Measurements from ENCODE around the gene MITF. TPM values are rescaled to one million over a fixed set of nuclear protein-coding genes. Genes with fewer than 3 reads are reported as not detected.

The MITF gene
- total and polyA plus RNA-seq, 8 donors = 1.8 to 9.7 (median 5.5) TPM

- intact Hi-C loops (cut with DNase I) = no loop called here
- no peak for FAIRE-seq
- no peak overlapping the region for H3K4me3 ChIP-seq
- no peak overlapping the region for H3K27ac ChIP-seq
- H3K9me3 ChIP-seq = no peaks in the 10 kb centered on the region
- no peaks in the 10 kb centered on the region for H3K36me3 ChIP-seq
- no peak for DNase-seq
- H3K27me3 ChIP-seq = no peaks in the 10 kb centered on the region
- TF ChIP-seq, protein P1, sequence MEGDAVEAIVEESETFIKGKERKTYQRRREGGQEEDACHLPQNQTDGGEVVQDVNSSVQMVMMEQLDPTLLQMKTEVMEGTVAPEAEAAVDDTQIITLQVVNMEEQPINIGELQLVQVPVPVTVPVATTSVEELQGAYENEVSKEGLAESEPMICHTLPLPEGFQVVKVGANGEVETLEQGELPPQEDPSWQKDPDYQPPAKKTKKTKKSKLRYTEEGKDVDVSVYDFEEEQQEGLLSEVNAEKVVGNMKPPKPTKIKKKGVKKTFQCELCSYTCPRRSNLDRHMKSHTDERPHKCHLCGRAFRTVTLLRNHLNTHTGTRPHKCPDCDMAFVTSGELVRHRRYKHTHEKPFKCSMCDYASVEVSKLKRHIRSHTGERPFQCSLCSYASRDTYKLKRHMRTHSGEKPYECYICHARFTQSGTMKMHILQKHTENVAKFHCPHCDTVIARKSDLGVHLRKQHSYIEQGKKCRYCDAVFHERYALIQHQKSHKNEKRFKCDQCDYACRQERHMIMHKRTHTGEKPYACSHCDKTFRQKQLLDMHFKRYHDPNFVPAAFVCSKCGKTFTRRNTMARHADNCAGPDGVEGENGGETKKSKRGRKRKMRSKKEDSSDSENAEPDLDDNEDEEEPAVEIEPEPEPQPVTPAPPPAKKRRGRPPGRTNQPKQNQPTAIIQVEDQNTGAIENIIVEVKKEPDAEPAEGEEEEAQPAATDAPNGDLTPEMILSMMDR (IDR thresholded peaks at IDR 0.05) = no peak
- peaks cover 8 to 14% (median 12%) of the 10 kb centered on the region in 3 donors for H3K4me1 ChIP-seq
- WGBS, 2 donors = 96 to 98% methylated on average over 14 of the region's 14 CpGs
- no peak for ATAC-seq
These were observed 139.8 kb downstream of the MITF start for GRCh38 chr3:69879051-69879450.

GRCh38 chr3:69880069-69880640 is 140.9 kb downstream of the MITF start:
- Histone ChIP-seq H3K27me3 (no peaks in the 10 kb centered on the region), H3K9me3 (no peaks in the 10 kb centered on the region), H3K27ac (no peak overlapping the region), H3K4me1 (peaks cover 8 to 14% (median 14%) of the 10 kb centered on the region in 3 donors), H3K36me3 (no peaks in the 10 kb centered on the region), H3K4me3 (no peak overlapping the region)
- ATAC-seq (peak in 1 of 4 donors; percentile 20), FAIRE-seq (no peak), DNase-seq (no peak)
- intact Hi-C loops (cut with DNase I) = no loop called here
- TF ChIP-seq, protein P1 (IDR thresholded peaks at IDR 0.05) = no peak
- WGBS, 2 donors = 79 to 80% methylated on average over 4 of the region's 4 CpGs

GRCh38 chr3:69881051-69881450 is 141.8 kb downstream of the MITF start:
- Histone ChIP-seq H3K27ac (no peak overlapping the region), H3K4me3 (no peak overlapping the region), H3K27me3 (no peaks in the 10 kb centered on the region), H3K9me3 (no peaks in the 10 kb centered on the region), H3K36me3 (no peaks in the 10 kb centered on the region), H3K4me1 (peaks cover 8 to 14% (median 14%) of the 10 kb centered on the region in 3 donors)
- TF ChIP-seq, protein P1 (IDR thresholded peaks at IDR 0.05) = no peak
- FAIRE-seq = no peak
- WGBS, 2 donors = 45 to 51% methylated on average over 1 of the region's 1 CpG
- DNase-seq = no peak
- intact Hi-C loops (cut with DNase I) = no loop called here
- ATAC-seq = no peak

DNA sequence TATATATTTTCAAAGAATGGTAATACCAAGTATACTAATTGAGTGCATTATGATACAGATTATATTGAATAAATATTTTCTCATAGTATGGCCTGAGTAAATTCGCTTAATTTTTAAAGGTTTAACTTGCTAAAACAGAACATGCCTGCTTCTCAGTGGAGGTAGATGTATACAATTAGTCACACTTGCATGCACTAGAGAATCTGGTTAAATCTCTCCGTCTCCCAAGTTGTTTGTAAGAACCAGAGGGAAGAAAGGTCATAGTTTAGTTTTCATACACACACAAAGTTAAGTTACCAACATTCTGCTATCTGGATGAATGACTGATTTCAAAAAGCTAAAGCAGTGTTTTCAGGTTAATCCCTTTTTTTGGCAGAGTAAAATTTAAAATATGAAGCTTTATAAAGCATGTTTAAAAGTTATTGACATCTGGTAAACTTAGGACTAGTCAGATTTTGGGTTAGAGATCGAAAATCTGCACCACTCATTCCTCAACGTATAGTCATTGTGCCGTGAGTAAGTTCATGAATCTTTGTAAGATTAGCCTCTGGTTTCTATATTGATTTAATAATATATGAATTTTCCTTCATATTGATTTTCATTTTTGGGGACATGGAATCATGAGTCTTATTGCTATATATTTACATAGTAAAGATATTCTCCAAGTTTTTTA is 142.6 kb downstream of the MITF start:
- no peak for ATAC-seq
- intact Hi-C loops (cut with DNase I) = no loop called here
- no peak overlapping the region for H3K27ac ChIP-seq
- DNase-seq = no peak
- H3K4me3 ChIP-seq = no peak overlapping the region
- TF ChIP-seq, protein P1 (IDR thresholded peaks at IDR 0.05) = no peak
- no peaks in the 10 kb centered on the region for H3K9me3 ChIP-seq
- H3K4me1 ChIP-seq = peaks cover 8 to 14% (median 14%) of the 10 kb centered on the region in 3 donors
- 92 to 94% methylated on average over 5 of the region's 5 CpGs for WGBS, 2 donors
- FAIRE-seq = no peak
- no peaks in the 10 kb centered on the region for H3K27me3 ChIP-seq
- no peaks in the 10 kb centered on the region for H3K36me3 ChIP-seq

GRCh38 chr3:69882560-69882959 is 143.3 kb downstream of the MITF start:
- TF ChIP-seq, protein P1 (IDR thresholded peaks at IDR 0.05) = no peak
- FAIRE-seq (no peak), DNase-seq (no peak)

More at GRCh38 chr3:69882560-69882959, 143.3 kb downstream of the MITF start:
- no peaks in the 10 kb centered on the region for H3K36me3 ChIP-seq
- no peak for ATAC-seq
- H3K4me1 ChIP-seq = peaks cover 8 to 14% (median 10%) of the 10 kb centered on the region in 3 donors
- WGBS, 2 donors = 75 to 78% methylated on average over 4 of the region's 4 CpGs
- H3K4me3 ChIP-seq = no peak overlapping the region
- H3K27ac ChIP-seq = no peak overlapping the region
- no peaks in the 10 kb centered on the region for H3K27me3 ChIP-seq
- H3K9me3 ChIP-seq = no peaks in the 10 kb centered on the region
- intact Hi-C loops (cut with DNase I) = no loop called here
